Thoracic aorta (tissue), 2 donors: ENCODE results near the gene CD74. TPM values are rescaled to one million over a fixed set of nuclear protein-coding genes. Genes with fewer than 3 reads are reported as not detected.

ENCODE experiments used
- ATAC-seq: fragments of 150-250 bp; one replicate; pipeline ENCODE4 v1.8.0; 2017; ENCODE audit warnings: low read depth; ENCODE audit not compliant: insufficient number of reproducible peaks, low FRiP score
- DNase-seq: peaks from one replicate; pipeline ENCODE4 v3.0.0-alpha.2; 2020; ENCODE audit warnings: low spot score
- H3K27ac ChIP-seq, 2 donors: fragments of 200-600 bp; sonication (generic); 1 replicate in 1 of 2; 2 replicates in 1 of 2; pipeline ENCODE4 v1.5.1; 2016; ENCODE audit warnings: mild to moderate bottlenecking in 2 of 2, moderate library complexity in 2 of 2
- H3K27me3 ChIP-seq: fragments of 200-600 bp; sonication (generic); replicated peaks from 2 replicates; pipeline ENCODE4 v1.6.0; 2016; ENCODE audit warnings: mild to moderate bottlenecking; ENCODE audit not compliant: insufficient read depth
- H3K36me3 ChIP-seq: fragments of 200-600 bp; sonication (generic); one replicate; pipeline ENCODE4 v1.5.1; 2016
- H3K4me1 ChIP-seq, 2 donors: fragments of 200-600 bp; sonication (generic); 1 replicate in 1 of 2; 2 replicates in 1 of 2; pipeline versions ENCODE4 v1.5.1 to v1.6.0; 2016; ENCODE audit warnings: low read depth in 2 of 2, mild to moderate bottlenecking in 1 of 2; ENCODE audit not compliant: control insufficient read depth in 1 of 2
- H3K4me3 ChIP-seq: fragments of 200-600 bp; sonication (generic); 2 replicates; pipeline ENCODE4 v1.5.1; 2016; ENCODE audit warnings: mild to moderate bottlenecking
- H3K9me3 ChIP-seq: fragments of 200-600 bp; sonication (generic); 2 replicates; pipeline ENCODE4 v1.5.1; 2016
- CTCF ChIP-seq: fragments of 200-600 bp; sonication (generic); IDR thresholded peaks from one replicate; pipeline ENCODE4 v1.5.1; 2019; ENCODE audit warnings: antibody characterized with exemption
- total RNA-seq, 2 donors: library from RNA; depleted of rRNA; stranded (reverse); fragments of >200 nt; gene quantifications; one replicate each; pipeline versions ENCODE4 v1.1.0 to v1.2.3, GENCODE V29; 2016

The CD74 gene
- total RNA-seq, 2 donors from 2014 or later: 844 to 1,048 TPM

- Histone ChIP-seq H3K9me3 (no peaks in the 10 kb centered on the region), H3K36me3 (peaks cover 78% of the 10 kb centered on the region), H3K27ac (no peak overlapping the region), H3K27me3 (no peaks in the 10 kb centered on the region), H3K4me3 (no peak overlapping the region), H3K4me1 (no peaks in the 10 kb centered on the region)
- no peak for TF ChIP-seq CTCF
- ATAC-seq (no peak), DNase-seq (no peak)
Observed at GRCh38 chr5:150368526-150368925, 44.2 kb downstream of the CD74 start.

- Histone ChIP-seq H3K4me1 (peaks cover 0 to 7% of the 10 kb centered on the region in 2 donors), H3K36me3 (peaks cover 53% of the 10 kb centered on the region), H3K27me3 (no peaks in the 10 kb centered on the region), H3K27ac (no peak overlapping the region), H3K9me3 (no peaks in the 10 kb centered on the region), H3K4me3 (no peak overlapping the region)
- DNase-seq (no peak), ATAC-seq (no peak)
- no peak for TF ChIP-seq CTCF
Observed at GRCh38 chr5:150364004-150364403, 48.7 kb downstream of the CD74 start.

GRCh38 chr5:150363185-150363584 is 49.5 kb downstream of the CD74 start:
- H3K4me1 ChIP-seq: peaks cover 8 to 16% of the 10 kb centered on the region in 2 donors
- TF ChIP-seq CTCF: no peak
- DNase-seq (no peak), ATAC-seq (no peak)
- no peak overlapping the region for H3K27ac ChIP-seq
- H3K27me3 ChIP-seq: no peaks in the 10 kb centered on the region
- H3K9me3 ChIP-seq: no peaks in the 10 kb centered on the region
- peaks cover 45% of the 10 kb centered on the region for H3K36me3 ChIP-seq
- no peak overlapping the region for H3K4me3 ChIP-seq

- Histone ChIP-seq H3K4me3 (no peak overlapping the region), H3K27me3 (no peaks in the 10 kb centered on the region), H3K4me1 (peaks cover 9 to 23% of the 10 kb centered on the region in 2 donors), H3K36me3 (peaks cover 36% of the 10 kb centered on the region), H3K27ac (no peak overlapping the region), H3K9me3 (no peaks in the 10 kb centered on the region)
- ATAC-seq (no peak), DNase-seq (no peak)
- TF ChIP-seq CTCF: no peak
Observed at GRCh38 chr5:150361301-150361700, 51.4 kb downstream of the CD74 start.

GRCh38 chr5:150358261-150359095 is 54.2 kb downstream of the CD74 start:
- peaks cover 15% of the 10 kb centered on the region for H3K36me3 ChIP-seq
- no peaks in the 10 kb centered on the region for H3K27me3 ChIP-seq
- no peak for DNase-seq
- H3K4me3 ChIP-seq: peak overlapping the region; percentile 81
- ATAC-seq: no peak
- TF ChIP-seq CTCF: no peak
- no peaks in the 10 kb centered on the region for H3K9me3 ChIP-seq
- H3K4me1 ChIP-seq: peaks cover 9 to 23% of the 10 kb centered on the region in 2 donors
- no peak overlapping the region for H3K27ac ChIP-seq
